B cell (primary cell): Measurements from ENCODE around the gene ITPR1. TPM values are rescaled to one million over a fixed set of nuclear protein-coding genes. Genes with fewer than 3 reads are reported as not detected.

ENCODE experiments used
- ATAC-seq: fragments of 200-7000 bp; cut with Tn5 transposase; one replicate; pipeline ENCODE4 v1.10.0; 2021; ENCODE audit warnings: low read depth, mild to moderate bottlenecking, moderate number of reproducible peaks, moderate library complexity
- CTCF ChIA-PET: fragments of 350-600 bp; sonication (Branson Sonifier 250); formaldehyde crosslinking; loops from one replicate; lab custom pipeline; 2021; ENCODE audit warnings: antibody characterized with exemption, inconsistent platforms; lab: Charles Lee
- POLR2A ChIA-PET: fragments of 350-600 bp; sonication (Branson Sonifier 250); formaldehyde crosslinking; loops from one replicate; lab custom pipeline; 2021; ENCODE audit warnings: antibody characterized with exemption; lab: Charles Lee
- DNase-seq: peaks from one replicate; pipeline ENCODE4 v3.0.0; 2013
- H2AFZ ChIP-seq: 2 replicates; pipeline ENCODE4 v1.6.1; 2012; ENCODE audit warnings: mild to moderate bottlenecking, low read depth, low read length; ENCODE audit not compliant: insufficient read depth, poor library complexity, severe bottlenecking
- H3K27ac ChIP-seq, 2 donors: 1 replicate in 1 of 2; 2 replicates in 1 of 2; pipeline ENCODE4 v1.5.1; 2012 to 2013; ENCODE audit warnings: low read length in 2 of 2, mild to moderate bottlenecking in 2 of 2, moderate library complexity in 1 of 2
- H3K27me3 ChIP-seq, 4 experiments: fragments of 200-600 bp in 1 of 4; sonication (generic) in 1 of 4; replicated peaks in 1 of 4; 1 replicate in 2 of 4; 2 replicates in 2 of 4; pipeline versions ENCODE4 v1.6.1 to v1.7.0; 2013 to 2016; ENCODE audit warnings: low read length in 3 of 4, mild to moderate bottlenecking in 2 of 4, mixed read lengths in 1 of 4, moderate library complexity in 1 of 4; ENCODE audit not compliant: insufficient read depth in 4 of 4, control insufficient read depth in 3 of 4; ENCODE audit errors: control extremely low read depth in 1 of 4
- H3K36me3 ChIP-seq, 2 experiments: replicated peaks in 1 of 2; 1 replicate in 1 of 2; 2 replicates in 1 of 2; pipeline versions ENCODE4 v1.6.1 to v1.7.1; 2013; ENCODE audit warnings: low read length in 1 of 2; ENCODE audit not compliant: insufficient read depth in 2 of 2, control insufficient read depth in 1 of 2; ENCODE audit errors: control extremely low read depth in 1 of 2, extremely low read depth in 1 of 2
- H3K4me1 ChIP-seq, 2 donors: fragments of 200-600 bp in 1 of 2; sonication (generic) in 1 of 2; 1 replicate in 1 of 2; 2 replicates in 1 of 2; pipeline versions ENCODE4 v1.5.1 to v1.6.1; 2013 to 2017; ENCODE audit warnings: low read length in 2 of 2; ENCODE audit not compliant: control insufficient read depth in 2 of 2, insufficient read depth in 2 of 2
- H3K4me2 ChIP-seq: replicated peaks from 2 replicates; pipeline ENCODE3; 2012; ENCODE audit warnings: mild to moderate bottlenecking, low read depth, low read length; ENCODE audit not compliant: poor library complexity, severe bottlenecking
- H3K4me3 ChIP-seq, 5 experiments: fragments of 200-600 bp in 1 of 5; sonication (generic) in 1 of 5; 1 replicate in 3 of 5; 2 replicates in 2 of 5; pipeline versions ENCODE4 v1.5.1 to v1.7.0; 2011 to 2016; ENCODE audit warnings: low read length in 4 of 5, mild to moderate bottlenecking in 4 of 5, low read depth in 2 of 5, control low read depth in 1 of 5, moderate library complexity in 1 of 5; ENCODE audit not compliant: insufficient read depth in 1 of 5; ENCODE audit errors: control extremely low read depth in 1 of 5, extremely low read depth in 1 of 5
- H3K79me2 ChIP-seq: fragments of 200-600 bp; sonication (generic); one replicate; pipeline ENCODE4 v1.6.0; 2016; ENCODE audit warnings: low read length; ENCODE audit not compliant: control insufficient read depth, insufficient read depth
- H3K9ac ChIP-seq: fragments of 200-600 bp; sonication (generic); 2 replicates; pipeline ENCODE4 v1.6.1; 2017; ENCODE audit warnings: mild to moderate bottlenecking, low read length, moderate library complexity
- H3K9me3 ChIP-seq, 3 donors: one replicate each; pipeline versions ENCODE4 v1.6.1 to v1.7.1; 2013; ENCODE audit warnings: low read length in 2 of 3; ENCODE audit not compliant: control insufficient read depth in 2 of 3, insufficient read depth in 1 of 3; ENCODE audit errors: control extremely low read depth in 1 of 3
- H4K20me1 ChIP-seq: 2 replicates; pipeline ENCODE4 v1.6.0; 2012; ENCODE audit warnings: mild to moderate bottlenecking, low read length; ENCODE audit not compliant: insufficient read depth, control insufficient read depth, poor library complexity, severe bottlenecking
- H3K27ac Mint-ChIP-seq: one replicate; pipeline ENCODE4 v1.8.0; 2021; ENCODE audit warnings: mixed read lengths
- H3K27me3 Mint-ChIP-seq: one replicate; pipeline ENCODE4 v1.8.0; 2021; ENCODE audit warnings: mixed read lengths
- H3K4me1 Mint-ChIP-seq: one replicate; pipeline ENCODE4 v1.8.0; 2021; ENCODE audit warnings: mixed read lengths
- H3K4me3 Mint-ChIP-seq: one replicate; pipeline ENCODE4 v1.8.0; 2021; ENCODE audit warnings: mixed read lengths
- H3K9me3 Mint-ChIP-seq: one replicate; pipeline ENCODE4 v1.8.0; 2022; ENCODE audit warnings: mixed read lengths; ENCODE audit not compliant: insufficient read depth
- CTCF ChIP-seq: fragments of 200-600 bp; IDR thresholded peaks from one replicate; pipeline ENCODE4 v1.8.0; 2022; ENCODE audit warnings: antibody characterized with exemption, mild to moderate bottlenecking
- EZH2 ChIP-seq: IDR thresholded peaks from 2 replicates; pipeline ENCODE4 v1.6.1; 2012; ENCODE audit warnings: borderline replicate concordance, low read depth, mild to moderate bottlenecking, moderate library complexity, low read length; ENCODE audit not compliant: insufficient read depth, poor library complexity, severe bottlenecking
- WGBS: methylation state at CpG from one replicate; pipeline ENCODE4 v1.1.5; 2013; ENCODE audit warnings: missing lambda C conversion rate; ENCODE audit not compliant: insufficient coverage; 5-methylcytosine and 5-hydroxymethylcytosine counted together
- intact Hi-C: fragments of 100-400 bp; cut with micrococcal nuclease; formaldehyde crosslinking; loops from one replicate; pipeline ENCODE4 v1.10.0; 2022
- polyA plus RNA-seq: library from polyadenylated mRNA; depleted of rRNA; stranded (reverse); fragments of >200 nt; gene quantifications from 2 replicates; pipeline ENCODE4 v1.2.3, GENCODE V29; 2012
- total RNA-seq, 2 donors: library from RNA; stranded (reverse); fragments of 120-200 nt in 1 of 2; gene quantifications; 1 replicate in 1 of 2; 2 replicates in 1 of 2; pipeline versions ENCODE4 v1.2.3 to v1.2.4, GENCODE V29; 2013 to 2022

Gene ITPR1
- total and polyA plus RNA-seq, 2 donors (not counting 1 experiment from before 2014, with no cell fraction given) = 64.0 to 332 TPM

GRCh38 chr3:4601892-4602291 is 108.7 kb downstream of the ITPR1 start:
- peaks cover 100% of the 10 kb centered on the region for H3K79me2 ChIP-seq
- no peak overlapping the region for H2AFZ ChIP-seq
- no peaks in the 10 kb centered on the region for H3K27me3 ChIP-seq
- no CpG with 5 or more reads among the region's 3 CpGs for WGBS
- DNase-seq (no peak), ATAC-seq (no peak)
- ChIA-PET POLR2A (no interaction called here), CTCF (interaction anchor here (0.7 to 0.9 kb wide), 2 partner anchors 31 to 60 kb away, joined by 3 read pairs; no protein-coding TSS in a partner anchor)
- H3K4me3 ChIP-seq = no peak overlapping the region
- intact Hi-C loops = no loop called here
- TF ChIP-seq CTCF (no peak), EZH2 (no peak)
- peaks cover 98% of the 10 kb centered on the region for H4K20me1 ChIP-seq
- H3K27ac Mint-ChIP-seq = no peak overlapping the region
- no peak overlapping the region for H3K4me3 Mint-ChIP-seq
- peaks cover 26 to 29% of the 10 kb centered on the region in 2 donors for H3K4me1 ChIP-seq
- no peaks in the 10 kb centered on the region for H3K9me3 Mint-ChIP-seq
- H3K4me2 ChIP-seq = no peak overlapping the region
- no peaks in the 10 kb centered on the region for H3K27me3 Mint-ChIP-seq
- H3K9ac ChIP-seq = no peak overlapping the region
- peaks cover 0 to 4% of the 10 kb centered on the region in 2 experiments for H3K36me3 ChIP-seq
- H3K4me1 Mint-ChIP-seq = peaks cover 82% of the 10 kb centered on the region
- no peak overlapping the region for H3K27ac ChIP-seq
- peaks cover 0 to 3% (median 0%) of the 10 kb centered on the region in 3 donors for H3K9me3 ChIP-seq

DNA sequence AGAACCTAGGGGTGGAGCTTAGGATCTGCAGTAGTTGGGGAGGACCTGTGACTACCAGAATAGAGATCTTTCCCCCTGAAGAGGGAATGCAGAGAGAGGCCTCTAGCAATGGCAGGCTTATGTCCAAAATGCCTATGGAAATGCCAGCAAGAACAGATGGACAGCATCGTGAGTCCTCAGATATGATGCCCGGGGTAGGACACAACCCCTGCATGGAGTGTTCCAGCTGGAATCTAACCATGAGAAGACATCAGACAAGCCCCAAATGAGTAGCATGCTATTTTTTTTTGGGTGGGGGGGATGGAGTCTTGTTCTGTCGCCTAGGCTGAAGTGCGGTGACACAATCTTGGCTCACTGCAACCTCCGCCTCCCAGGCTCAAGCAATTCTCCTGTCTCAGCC is 111.5 kb downstream of the ITPR1 start:
- Histone ChIP-seq H3K27me3 (no peaks in the 10 kb centered on the region), H2AFZ (no peak overlapping the region), H3K9ac (no peak overlapping the region), H3K79me2 (peaks cover 99% of the 10 kb centered on the region), H4K20me1 (peaks cover 96% of the 10 kb centered on the region), H3K9me3 (peaks cover 0 to 3% (median 0%) of the 10 kb centered on the region in 3 donors), H3K4me3 (no peak overlapping the region), H3K36me3 (peaks cover 0 to 9% of the 10 kb centered on the region in 2 experiments), H3K27ac (no peak overlapping the region), H3K4me2 (no peak overlapping the region), H3K4me1 (peaks cover 13 to 15% of the 10 kb centered on the region in 2 donors)
- intact Hi-C loops = no loop called here
- DNase-seq (no peak), ATAC-seq (no peak)
- Mint-ChIP-seq H3K27ac (peak overlapping the region; percentile 21), H3K9me3 (no peaks in the 10 kb centered on the region), H3K4me1 (peaks cover 71% of the 10 kb centered on the region), H3K4me3 (no peak overlapping the region), H3K27me3 (no peaks in the 10 kb centered on the region)
- TF ChIP-seq CTCF (no peak), EZH2 (no peak)
- WGBS = 100% methylated on average over 5 of the region's 5 CpGs
- CTCF ChIA-PET = interaction anchor here (1.1 kb wide), 1 partner anchor 27 kb away, joined by 3 read pairs; no protein-coding TSS in a partner anchor
- POLR2A ChIA-PET = no interaction called here
